Measurements from ENCODE around the gene FOXF2.
"Not testable (repeated sequence)": the region's sequence is repeated elsewhere in the genome, so short reads cannot be mapped to it uniquely, and the experiment has no call there.

FOXF2 gene

DNA sequence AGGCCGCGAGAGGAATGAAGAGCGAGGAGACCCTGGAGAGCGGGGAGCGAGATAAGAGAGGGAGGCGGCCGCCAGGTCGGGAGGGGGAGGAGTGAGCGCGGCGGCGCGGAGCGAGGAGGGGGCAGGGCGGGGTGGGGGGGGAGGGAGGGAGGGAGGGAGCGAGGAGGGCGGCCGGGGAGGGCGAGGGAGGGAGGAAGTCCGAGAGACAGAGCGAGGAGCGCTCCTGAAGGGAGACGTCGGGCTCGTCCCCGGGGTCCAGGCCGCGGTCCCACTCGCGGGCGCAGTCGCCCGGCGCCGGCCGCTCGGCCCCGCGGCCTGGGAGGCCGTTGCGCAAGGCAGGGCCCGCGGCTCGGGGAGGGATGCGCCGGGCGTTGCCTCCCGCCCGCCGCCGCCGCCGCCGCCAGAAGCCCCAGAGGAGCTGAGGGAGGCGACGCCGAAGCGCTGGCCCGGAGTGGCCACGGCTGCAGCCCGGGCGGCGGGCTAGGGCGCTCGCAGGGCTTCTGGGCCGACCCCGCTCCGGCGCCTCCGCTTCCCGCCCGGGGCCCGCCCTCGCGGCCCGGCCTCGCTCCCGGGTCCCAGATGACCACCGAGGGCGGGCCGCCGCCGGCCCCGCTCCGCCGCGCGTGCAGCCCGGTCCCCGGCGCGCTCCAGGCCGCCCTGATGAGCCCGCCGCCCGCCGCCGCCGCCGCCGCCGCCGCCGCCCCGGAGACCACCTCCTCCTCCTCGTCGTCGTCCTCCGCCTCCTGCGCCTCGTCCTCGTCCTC, at the start of gene FOXF2:
Gene FOXF2 (plus strand): TSS at position 208 of the 764 bp plus-strand sequence. CDS start 372 bp downstream, at position 580.
- H3K9ac ChIP-seq (ENCODE audit: low read length), result peak within 1 kb of the TSS; percentile 45
- peaks cover 89% of the 10 kb centered on the region for H3K27me3 ChIP-seq (ENCODE audit: control insufficient read depth, insufficient read depth, low read length)

DNA sequence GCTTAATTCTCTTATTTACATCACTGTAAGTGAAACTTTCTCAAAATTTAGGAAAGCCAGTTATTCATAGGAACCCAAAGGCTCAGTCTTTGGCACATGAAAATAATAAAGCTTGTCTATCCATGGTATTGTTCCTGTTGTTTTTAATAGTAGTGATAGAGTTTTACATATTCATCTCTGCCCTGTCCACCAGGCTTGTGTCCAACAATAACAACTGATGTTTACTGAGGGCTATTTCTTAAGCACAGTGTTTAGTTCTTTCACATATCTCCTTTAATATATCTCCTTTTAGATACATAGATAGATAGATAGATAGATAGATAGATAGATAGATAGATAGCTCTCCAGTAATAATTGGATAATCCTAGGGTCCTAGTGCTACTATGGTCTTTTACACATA, 43.3 kb upstream of the FOXF2 start:
- no peak overlapping the region for H3K4me3 ChIP-seq (ENCODE audit: low read length)
- H3K9ac ChIP-seq (ENCODE audit: low read length), result no peak overlapping the region
- no peaks in the 10 kb centered on the region for H3K9me3 ChIP-seq (ENCODE audit: control insufficient read depth, low read length)
- H3K36me3 ChIP-seq (ENCODE audit: control insufficient read depth, insufficient read depth, low read length), result no peaks in the 10 kb centered on the region
- no peaks in the 10 kb centered on the region for H3K4me1 ChIP-seq (ENCODE audit: control insufficient read depth, insufficient read depth, low read length)
- no peaks in the 10 kb centered on the region for H3K27me3 ChIP-seq (ENCODE audit: control insufficient read depth, insufficient read depth, low read length)

More for the DNA sequence above, at the start of gene FOXF2:
- peaks cover 16% of the 10 kb centered on the region for H3K4me1 ChIP-seq (ENCODE audit: control insufficient read depth, insufficient read depth, low read length)
- H3K9me3 ChIP-seq (ENCODE audit: control insufficient read depth, low read length), result no peaks in the 10 kb centered on the region
- no peaks in the 10 kb centered on the region for H3K36me3 ChIP-seq (ENCODE audit: control insufficient read depth, insufficient read depth, low read length)
- H3K4me3 ChIP-seq (ENCODE audit: low read length), result no peak within 1 kb of the TSS

DNA sequence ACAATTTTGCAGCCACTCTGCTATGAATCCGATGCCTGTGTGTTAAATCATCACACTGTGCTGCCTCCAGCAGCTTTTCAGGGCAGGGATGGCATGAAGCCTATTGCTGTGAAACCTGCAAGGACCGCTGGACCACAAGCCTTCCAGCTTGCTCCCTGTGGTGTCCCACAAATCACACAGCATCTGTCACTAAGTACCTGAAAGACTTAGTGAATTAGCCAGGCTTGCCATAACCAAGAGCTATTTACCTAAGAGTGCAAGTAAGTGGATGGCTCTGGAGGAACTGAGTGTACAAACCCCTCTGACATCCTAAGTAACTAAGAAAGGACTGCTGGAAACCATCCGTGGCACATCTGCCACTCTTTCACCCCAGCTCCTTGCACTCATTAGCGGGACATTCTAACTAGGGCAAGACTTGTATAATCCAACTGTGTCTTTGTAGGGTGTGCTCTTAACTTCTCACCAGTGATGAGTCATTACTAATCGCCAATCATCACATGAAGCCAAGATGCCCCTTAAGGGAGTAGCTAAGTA, 42.8 kb upstream of the FOXF2 start:
- Histone ChIP-seq H3K9ac (ENCODE audit: low read length) (no peak overlapping the region), H3K36me3 (ENCODE audit: control insufficient read depth, insufficient read depth, low read length) (no peaks in the 10 kb centered on the region), H3K4me3 (ENCODE audit: low read length) (no peak overlapping the region), H3K27me3 (ENCODE audit: control insufficient read depth, insufficient read depth, low read length) (no peaks in the 10 kb centered on the region), H3K4me1 (ENCODE audit: control insufficient read depth, insufficient read depth, low read length) (no peaks in the 10 kb centered on the region), H3K9me3 (ENCODE audit: control insufficient read depth, low read length) (no peaks in the 10 kb centered on the region)

DNA sequence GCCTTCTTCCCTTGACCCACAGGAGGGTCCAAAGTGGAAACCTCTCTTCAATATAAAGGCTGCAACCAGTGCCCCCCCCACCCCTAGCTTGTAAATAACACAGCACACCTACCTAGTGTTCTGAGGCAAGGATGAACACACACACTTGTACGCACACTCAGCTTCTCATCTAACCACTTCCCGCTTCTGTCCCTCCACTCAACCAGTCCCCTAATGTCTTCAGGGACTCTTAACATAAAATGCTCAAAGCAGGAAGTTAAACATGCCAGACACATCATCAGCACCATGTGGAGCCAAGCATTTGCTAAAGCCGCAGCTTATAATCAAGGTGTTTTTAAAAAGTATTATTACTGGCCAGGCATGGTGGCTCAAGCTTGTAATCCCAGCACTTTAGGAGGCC, 42.2 kb upstream of the FOXF2 start:
- H3K9ac ChIP-seq (ENCODE audit: low read length), result no peak overlapping the region
- H3K9me3 ChIP-seq (ENCODE audit: control insufficient read depth, low read length), result no peaks in the 10 kb centered on the region
- H3K27me3 ChIP-seq (ENCODE audit: control insufficient read depth, insufficient read depth, low read length), result no peaks in the 10 kb centered on the region
- H3K36me3 ChIP-seq (ENCODE audit: control insufficient read depth, insufficient read depth, low read length), result no peaks in the 10 kb centered on the region
- H3K4me1 ChIP-seq (ENCODE audit: control insufficient read depth, insufficient read depth, low read length), result no peaks in the 10 kb centered on the region
- no peak overlapping the region for H3K4me3 ChIP-seq (ENCODE audit: low read length)

DNA sequence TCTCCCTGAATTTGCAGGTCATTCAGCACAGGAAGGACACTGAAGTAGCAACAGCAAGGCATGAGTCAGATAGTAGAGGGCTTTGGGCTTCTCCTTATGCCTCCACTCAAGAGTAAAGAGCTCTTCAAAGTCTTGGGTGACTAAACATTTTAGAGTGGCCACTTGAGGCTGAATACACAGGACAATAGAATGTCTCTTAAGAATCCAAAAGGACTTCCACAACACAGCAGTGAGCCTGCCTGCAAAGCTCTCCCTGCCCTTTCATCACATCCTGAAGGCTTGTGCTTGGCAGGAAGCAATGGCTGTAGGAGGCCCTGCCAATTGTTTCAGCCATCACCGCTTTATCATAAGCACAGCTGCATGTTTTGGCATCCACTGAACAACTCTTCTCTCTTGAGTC, 40.7 kb upstream of the FOXF2 start:
- no peak overlapping the region for H3K9ac ChIP-seq (ENCODE audit: low read length)
- H3K27me3 ChIP-seq (ENCODE audit: control insufficient read depth, insufficient read depth, low read length), result no peaks in the 10 kb centered on the region
- no peaks in the 10 kb centered on the region for H3K4me1 ChIP-seq (ENCODE audit: control insufficient read depth, insufficient read depth, low read length)
- H3K4me3 ChIP-seq (ENCODE audit: low read length), result no peak overlapping the region
- H3K9me3 ChIP-seq (ENCODE audit: control insufficient read depth, low read length), result no peaks in the 10 kb centered on the region
- H3K36me3 ChIP-seq (ENCODE audit: control insufficient read depth, insufficient read depth, low read length), result no peaks in the 10 kb centered on the region

DNA sequence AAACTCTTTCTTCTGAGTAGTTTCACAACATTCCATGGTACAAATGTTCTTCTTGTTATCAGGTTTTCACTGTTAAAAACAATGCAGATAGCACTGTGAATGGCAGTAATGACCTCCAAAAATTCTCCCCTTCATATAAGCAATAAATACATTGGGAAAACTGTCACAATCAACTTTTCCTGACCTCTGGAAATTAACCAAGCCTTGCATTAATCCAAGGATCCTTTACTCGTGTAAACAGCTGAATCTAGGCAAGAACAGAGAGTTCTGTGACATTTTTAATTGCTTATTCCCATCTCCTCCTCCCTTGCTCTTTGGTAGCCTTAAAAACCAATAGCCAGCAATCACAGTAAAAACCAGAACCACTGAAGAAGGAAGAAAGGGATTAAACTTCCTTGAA, 39.7 kb upstream of the FOXF2 start:
- H3K27me3 ChIP-seq (ENCODE audit: control insufficient read depth, insufficient read depth, low read length), result no peaks in the 10 kb centered on the region
- H3K9ac ChIP-seq (ENCODE audit: low read length), result no peak overlapping the region
- no peaks in the 10 kb centered on the region for H3K4me1 ChIP-seq (ENCODE audit: control insufficient read depth, insufficient read depth, low read length)
- no peak overlapping the region for H3K4me3 ChIP-seq (ENCODE audit: low read length)
- H3K36me3 ChIP-seq (ENCODE audit: control insufficient read depth, insufficient read depth, low read length), result no peaks in the 10 kb centered on the region
- H3K9me3 ChIP-seq (ENCODE audit: control insufficient read depth, low read length), result no peaks in the 10 kb centered on the region

DNA sequence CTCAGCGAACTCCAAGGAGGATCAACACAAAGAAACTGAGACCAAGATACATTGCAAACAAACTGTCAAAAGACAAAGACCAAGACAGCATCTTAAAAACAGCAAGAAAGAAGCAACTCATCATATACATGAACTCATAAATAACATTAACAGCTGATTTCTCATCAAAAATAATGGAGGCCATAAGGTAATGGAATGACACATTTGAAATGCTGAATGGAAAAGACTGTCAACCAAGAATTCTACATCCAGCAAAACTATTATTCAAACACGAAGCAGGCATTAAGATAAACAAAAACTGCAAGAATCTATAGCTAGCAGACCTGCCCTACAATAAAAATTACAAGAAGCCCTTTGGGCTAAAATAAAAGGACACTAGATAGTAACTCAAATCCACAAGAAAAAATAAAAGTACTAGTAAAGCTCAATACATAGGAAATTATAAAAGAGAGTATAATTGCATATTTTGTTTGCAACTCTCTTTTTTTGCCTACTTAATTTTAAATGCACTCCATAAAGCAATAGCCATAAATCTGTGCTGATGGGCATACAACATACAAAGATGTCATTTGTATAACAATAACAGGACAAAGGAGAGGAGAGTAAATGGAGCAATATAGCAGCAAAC, 37.9 kb upstream of the FOXF2 start:
- no peaks in the 10 kb centered on the region for H3K9me3 ChIP-seq (ENCODE audit: control insufficient read depth, low read length)
- no peak overlapping the region for H3K9ac ChIP-seq (ENCODE audit: low read length)
- H3K27me3 ChIP-seq (ENCODE audit: control insufficient read depth, insufficient read depth, low read length), result no peaks in the 10 kb centered on the region
- H3K4me1 ChIP-seq (ENCODE audit: control insufficient read depth, insufficient read depth, low read length), result no peaks in the 10 kb centered on the region
- no peaks in the 10 kb centered on the region for H3K36me3 ChIP-seq (ENCODE audit: control insufficient read depth, insufficient read depth, low read length)
- no peak overlapping the region for H3K4me3 ChIP-seq (ENCODE audit: low read length)

DNA sequence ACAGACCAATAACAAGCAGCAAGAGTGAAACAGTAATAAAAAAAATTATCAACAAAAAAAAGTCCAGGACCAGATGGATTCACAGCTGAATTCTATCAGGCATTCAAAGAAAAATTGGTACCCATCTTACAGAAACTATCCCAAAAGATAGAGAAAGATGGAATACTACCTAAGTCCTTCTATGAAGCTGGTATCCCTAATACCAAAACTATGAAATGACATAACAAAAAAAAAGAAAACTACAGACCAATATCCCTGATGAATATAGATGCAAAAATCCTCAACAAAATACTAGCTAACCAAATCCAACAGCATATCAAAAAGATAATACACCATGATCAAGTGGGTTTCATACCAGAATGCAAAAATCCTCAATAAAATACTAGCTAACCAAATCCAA, 34.3 kb upstream of the FOXF2 start:
- not testable (repeated sequence) for H3K36me3 ChIP-seq (ENCODE audit: control insufficient read depth, insufficient read depth, low read length); H3K27me3 ChIP-seq (ENCODE audit: control insufficient read depth, insufficient read depth, low read length); H3K9me3 ChIP-seq (ENCODE audit: control insufficient read depth, low read length); H3K9ac ChIP-seq (ENCODE audit: low read length); H3K4me1 ChIP-seq (ENCODE audit: control insufficient read depth, insufficient read depth, low read length); H3K4me3 ChIP-seq (ENCODE audit: low read length)

DNA sequence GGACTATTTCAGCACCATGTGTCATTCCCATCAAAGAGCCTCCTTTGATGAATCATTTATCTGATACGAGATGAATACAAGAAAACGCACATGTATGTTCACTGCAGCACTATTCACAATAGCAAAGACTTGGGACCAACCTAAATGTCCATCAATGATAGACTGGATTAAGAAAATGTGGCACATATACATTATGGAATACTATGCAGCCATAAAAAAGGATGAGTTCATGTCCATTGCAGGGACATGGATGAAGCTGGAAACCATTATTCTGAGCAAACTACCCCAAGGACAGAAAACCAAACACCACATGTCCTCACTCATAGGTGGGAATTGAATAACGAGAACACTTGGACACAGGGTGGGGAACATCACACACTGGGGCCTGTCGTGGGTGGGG, 27.7 kb upstream of the FOXF2 start:
- not testable (repeated sequence) for H3K4me3 ChIP-seq (ENCODE audit: low read length); H3K9me3 ChIP-seq (ENCODE audit: control insufficient read depth, low read length); H3K36me3 ChIP-seq (ENCODE audit: control insufficient read depth, insufficient read depth, low read length); H3K27me3 ChIP-seq (ENCODE audit: control insufficient read depth, insufficient read depth, low read length); H3K4me1 ChIP-seq (ENCODE audit: control insufficient read depth, insufficient read depth, low read length); H3K9ac ChIP-seq (ENCODE audit: low read length)

DNA sequence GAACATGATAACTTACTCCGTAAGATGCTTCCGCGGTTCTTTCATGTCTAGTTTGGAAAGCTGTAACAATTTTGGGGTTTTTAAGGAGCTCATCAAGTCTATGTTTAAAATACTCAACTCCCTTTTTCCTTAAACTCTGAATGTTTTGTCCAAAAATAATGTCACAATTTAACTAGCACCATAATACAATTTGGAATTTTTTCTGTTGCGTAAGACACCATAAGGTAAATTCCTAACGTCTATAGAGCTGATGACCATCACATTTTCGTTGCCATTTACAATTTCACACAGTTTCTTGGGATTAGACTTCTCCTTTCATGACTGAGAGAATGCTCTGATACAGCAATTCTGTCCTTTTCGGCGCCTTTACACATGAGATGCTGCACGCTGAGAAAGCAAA, 26.7 kb upstream of the FOXF2 start:
- Histone ChIP-seq H3K4me3 (ENCODE audit: low read length) (no peak overlapping the region), H3K9ac (ENCODE audit: low read length) (no peak overlapping the region), H3K36me3 (ENCODE audit: control insufficient read depth, insufficient read depth, low read length) (no peaks in the 10 kb centered on the region), H3K27me3 (ENCODE audit: control insufficient read depth, insufficient read depth, low read length) (no peaks in the 10 kb centered on the region), H3K4me1 (ENCODE audit: control insufficient read depth, insufficient read depth, low read length) (no peaks in the 10 kb centered on the region), H3K9me3 (ENCODE audit: control insufficient read depth, low read length) (no peaks in the 10 kb centered on the region)

DNA sequence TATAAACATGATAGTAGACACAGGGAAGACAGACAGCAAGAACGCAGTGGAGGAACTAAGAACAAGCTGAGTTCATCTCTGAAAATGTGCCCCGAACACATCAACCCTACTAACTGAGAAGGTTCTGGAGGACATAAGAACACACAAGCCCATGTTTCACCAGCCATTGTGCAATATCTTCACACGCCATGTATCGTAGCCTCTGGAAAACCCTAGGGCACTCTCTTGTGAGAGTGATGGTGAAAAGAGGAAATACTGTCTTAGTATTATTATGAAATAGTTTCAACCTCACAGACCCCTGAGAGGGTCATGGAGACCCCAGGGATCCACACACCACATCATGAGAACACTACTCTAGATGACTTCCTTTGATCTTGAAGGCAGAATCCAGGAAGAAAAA, 26.1 kb upstream of the FOXF2 start:
- Histone ChIP-seq H3K27me3 (ENCODE audit: control insufficient read depth, insufficient read depth, low read length) (no peaks in the 10 kb centered on the region), H3K36me3 (ENCODE audit: control insufficient read depth, insufficient read depth, low read length) (no peaks in the 10 kb centered on the region), H3K4me3 (ENCODE audit: low read length) (no peak overlapping the region), H3K4me1 (ENCODE audit: control insufficient read depth, insufficient read depth, low read length) (no peaks in the 10 kb centered on the region), H3K9me3 (ENCODE audit: control insufficient read depth, low read length) (no peaks in the 10 kb centered on the region), H3K9ac (ENCODE audit: low read length) (no peak overlapping the region)

DNA sequence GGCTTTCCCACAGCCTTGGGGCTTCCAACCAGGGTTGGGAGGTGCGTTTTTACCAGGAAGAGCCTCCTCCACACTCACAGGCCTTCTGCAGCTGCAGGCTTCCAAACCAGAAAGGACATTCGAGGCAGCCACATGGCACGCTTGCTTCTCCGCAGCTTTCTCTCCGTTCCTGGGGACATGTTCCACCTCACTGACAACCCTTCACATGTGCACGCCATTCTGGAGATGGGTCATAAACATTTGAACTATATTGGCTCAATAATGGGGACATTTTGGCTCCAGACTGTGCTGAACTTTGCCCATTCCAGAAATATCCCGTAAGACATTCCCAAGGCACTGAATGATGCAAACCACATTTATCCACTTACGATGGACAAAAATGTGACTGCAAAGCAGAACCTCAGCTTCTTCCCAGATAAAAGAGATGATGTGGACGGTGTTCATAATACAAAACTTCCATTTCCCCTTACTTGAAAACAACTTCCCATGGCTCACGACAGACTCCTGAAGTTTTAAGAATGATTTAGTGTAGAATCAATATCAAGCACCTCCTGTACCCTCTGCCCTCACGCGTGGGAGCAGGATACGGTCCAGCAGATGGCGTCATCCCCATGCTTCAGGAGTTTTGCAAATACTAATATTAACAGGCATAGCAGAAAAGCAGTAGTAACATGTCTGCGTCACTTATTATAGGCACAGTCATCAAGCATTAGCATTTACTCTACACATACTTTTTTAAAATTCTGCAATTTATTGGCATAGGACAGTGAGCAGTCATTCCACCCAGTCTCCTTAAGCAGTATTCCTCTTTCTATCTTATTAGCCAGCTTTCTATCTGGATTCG, 25.4 kb upstream of the FOXF2 start:
- H3K27me3 ChIP-seq (ENCODE audit: control insufficient read depth, insufficient read depth, low read length), result no peaks in the 10 kb centered on the region

More for the DNA sequence above, 25.4 kb upstream of the FOXF2 start:
- Histone ChIP-seq H3K9me3 (ENCODE audit: control insufficient read depth, low read length) (no peaks in the 10 kb centered on the region), H3K36me3 (ENCODE audit: control insufficient read depth, insufficient read depth, low read length) (no peaks in the 10 kb centered on the region), H3K4me1 (ENCODE audit: control insufficient read depth, insufficient read depth, low read length) (no peaks in the 10 kb centered on the region), H3K9ac (ENCODE audit: low read length) (no peak overlapping the region), H3K4me3 (ENCODE audit: low read length) (no peak overlapping the region)
